ENCODE data around the gene NCKAP1.
"Not testable (repeated sequence)": the region's sequence is repeated elsewhere in the genome, so short reads cannot be mapped to it uniquely, and the experiment has no call there.

NCKAP1 gene

DNA sequence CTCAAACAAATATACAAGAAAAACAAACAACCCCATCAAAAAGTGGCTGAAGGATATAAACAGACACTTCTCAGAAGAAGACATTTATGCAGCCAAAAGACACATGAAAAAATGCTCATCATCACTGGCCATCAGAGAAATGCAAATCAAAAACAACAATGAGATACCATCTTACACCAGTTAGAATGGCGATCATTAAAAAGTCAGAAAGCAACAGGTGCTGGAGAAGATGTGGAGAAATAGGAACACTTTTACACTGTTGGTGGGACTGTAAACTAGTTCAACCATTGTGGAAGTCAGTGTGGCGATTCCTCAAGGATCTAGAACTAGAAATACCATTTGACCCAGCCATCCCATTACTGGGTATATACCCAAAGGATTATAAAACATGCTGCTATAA, 77.4 kb downstream of the NCKAP1 start:
- not testable (repeated sequence) for H3K9ac ChIP-seq (ENCODE audit: low read depth, low read length); H3K4me1 ChIP-seq (ENCODE audit: control insufficient read depth, insufficient read depth, low read length); H3K4me3 ChIP-seq (ENCODE audit: low read depth, low read length); H3K27me3 ChIP-seq (ENCODE audit: control insufficient read depth, insufficient read depth, low read length); H3K9me3 ChIP-seq (ENCODE audit: control insufficient read depth, insufficient read depth, low read length); H3K36me3 ChIP-seq (ENCODE audit: control insufficient read depth, insufficient read depth, low read length)

DNA sequence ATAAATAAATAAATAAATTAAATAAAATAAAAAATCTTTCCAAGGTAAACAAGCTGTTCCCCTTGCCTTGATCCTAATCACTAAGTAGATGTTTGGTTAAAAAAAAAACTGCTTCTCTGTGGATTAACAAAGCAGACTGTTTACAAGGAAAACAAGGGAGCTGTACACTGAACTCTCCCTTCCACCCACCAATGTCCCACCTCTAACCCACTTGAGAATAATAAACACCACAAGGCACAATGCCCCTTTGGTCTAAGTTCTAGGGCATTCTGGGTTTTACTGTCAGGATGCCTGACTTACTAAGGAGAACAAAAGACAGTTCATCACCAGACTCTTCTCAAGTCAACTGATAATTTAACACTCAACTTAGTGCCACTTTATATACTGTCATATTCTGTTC, 83.5 kb downstream of the NCKAP1 start:
- H3K4me3 ChIP-seq (ENCODE audit: low read depth, low read length): no peak overlapping the region
- H3K27me3 ChIP-seq (ENCODE audit: control insufficient read depth, insufficient read depth, low read length): no peaks in the 10 kb centered on the region
- H3K36me3 ChIP-seq (ENCODE audit: control insufficient read depth, insufficient read depth, low read length): no peaks in the 10 kb centered on the region
- no peaks in the 10 kb centered on the region for H3K4me1 ChIP-seq (ENCODE audit: control insufficient read depth, insufficient read depth, low read length)
- H3K9ac ChIP-seq (ENCODE audit: low read depth, low read length): no peak overlapping the region
- no peaks in the 10 kb centered on the region for H3K9me3 ChIP-seq (ENCODE audit: control insufficient read depth, insufficient read depth, low read length)

DNA sequence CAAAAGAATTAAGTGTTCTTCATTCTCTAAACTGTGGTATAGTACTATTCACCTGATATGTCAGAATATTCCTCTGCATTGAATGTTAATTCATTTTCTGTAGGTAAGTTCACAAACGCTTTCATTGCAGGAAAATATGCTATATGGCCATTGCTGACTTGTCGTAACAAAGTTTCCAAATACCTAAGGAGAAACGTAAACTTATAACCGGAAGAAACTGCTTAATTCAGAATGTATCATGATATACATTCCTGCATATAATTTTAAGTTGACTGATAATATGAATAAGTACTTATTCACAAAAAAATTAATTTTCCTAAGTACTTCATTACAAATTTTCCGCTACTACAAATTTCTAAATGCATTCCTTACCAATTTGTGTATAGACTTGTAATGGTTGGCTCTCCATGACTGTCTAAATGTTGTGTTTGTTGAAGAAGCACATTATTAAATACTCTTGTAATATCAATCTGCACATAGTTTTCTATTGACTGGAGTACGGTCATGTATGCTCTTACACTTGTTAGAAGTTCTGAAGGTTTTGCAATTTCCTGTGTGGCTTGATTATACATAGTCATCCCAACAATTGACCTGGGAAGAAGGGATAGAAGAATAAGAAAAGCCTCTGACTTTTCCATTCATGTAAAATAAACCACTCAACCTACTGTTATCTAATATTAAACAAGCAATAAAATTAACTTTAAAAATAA, 85.4 kb downstream of the NCKAP1 start:
- no peak overlapping the region for H3K4me3 ChIP-seq (ENCODE audit: low read depth, low read length)
- no peak overlapping the region for H3K9ac ChIP-seq (ENCODE audit: low read depth, low read length)
- no peaks in the 10 kb centered on the region for H3K9me3 ChIP-seq (ENCODE audit: control insufficient read depth, insufficient read depth, low read length)
- no peaks in the 10 kb centered on the region for H3K36me3 ChIP-seq (ENCODE audit: control insufficient read depth, insufficient read depth, low read length)
- no peaks in the 10 kb centered on the region for H3K4me1 ChIP-seq (ENCODE audit: control insufficient read depth, insufficient read depth, low read length)
- no peaks in the 10 kb centered on the region for H3K27me3 ChIP-seq (ENCODE audit: control insufficient read depth, insufficient read depth, low read length)

DNA sequence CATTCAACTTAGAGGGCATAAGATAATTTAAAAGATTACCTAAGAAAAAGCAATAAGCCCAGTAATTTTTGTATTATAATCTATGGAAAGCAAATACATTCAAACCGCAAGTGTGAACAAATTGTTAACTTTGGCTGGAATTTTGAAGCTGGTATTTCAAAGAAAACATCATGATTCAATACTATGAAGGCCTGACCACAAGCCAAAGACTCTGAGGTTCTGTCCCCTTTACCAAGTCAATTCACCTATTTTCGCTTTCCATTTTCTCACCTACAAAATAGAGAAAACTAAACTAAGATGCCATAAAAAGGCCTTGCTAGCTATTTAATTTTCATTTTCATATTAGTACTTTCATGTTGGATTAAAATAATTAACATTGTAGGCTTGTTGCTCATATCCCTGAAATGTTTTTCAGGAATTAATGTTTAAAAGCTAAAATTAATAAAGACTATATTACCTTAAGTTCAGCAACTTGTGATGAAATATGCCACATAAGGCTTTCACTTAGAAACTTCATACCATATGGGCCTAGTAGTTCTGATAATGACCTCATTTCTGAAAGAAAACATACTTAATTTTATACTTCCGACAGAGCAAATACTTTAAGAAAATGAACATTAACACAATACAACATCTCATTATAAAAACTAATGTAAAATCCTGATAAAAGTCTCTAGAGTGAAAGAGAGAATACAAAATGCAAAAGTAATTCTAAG, 86.2 kb downstream of the NCKAP1 start:
- Histone ChIP-seq H3K4me3 (ENCODE audit: low read depth, low read length) (no peak overlapping the region), H3K36me3 (ENCODE audit: control insufficient read depth, insufficient read depth, low read length) (no peaks in the 10 kb centered on the region), H3K9me3 (ENCODE audit: control insufficient read depth, insufficient read depth, low read length) (no peaks in the 10 kb centered on the region), H3K9ac (ENCODE audit: low read depth, low read length) (no peak overlapping the region), H3K27me3 (ENCODE audit: control insufficient read depth, insufficient read depth, low read length) (no peaks in the 10 kb centered on the region), H3K4me1 (ENCODE audit: control insufficient read depth, insufficient read depth, low read length) (no peaks in the 10 kb centered on the region)

DNA sequence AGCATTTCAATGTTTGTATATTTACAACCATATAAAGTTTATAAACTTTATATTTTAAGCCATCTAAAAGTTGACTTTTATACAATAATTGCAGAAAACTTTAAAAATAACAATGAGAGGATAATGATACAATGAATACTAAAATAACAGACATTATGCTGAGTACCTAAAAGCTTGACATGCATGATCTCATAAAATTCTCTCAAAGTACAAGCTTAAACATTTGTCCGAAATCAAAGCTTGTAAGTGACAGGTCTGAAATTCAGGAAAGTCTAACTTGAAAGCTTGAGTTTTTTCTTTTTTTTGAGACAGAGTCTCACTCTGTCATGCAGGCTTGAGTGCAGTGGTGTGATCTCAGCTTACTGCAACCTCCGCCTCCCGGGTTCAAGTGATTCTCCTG, 87.7 kb downstream of the NCKAP1 start:
- no peak overlapping the region for H3K9ac ChIP-seq (ENCODE audit: low read depth, low read length)
- no peaks in the 10 kb centered on the region for H3K4me1 ChIP-seq (ENCODE audit: control insufficient read depth, insufficient read depth, low read length)
- H3K9me3 ChIP-seq (ENCODE audit: control insufficient read depth, insufficient read depth, low read length): no peaks in the 10 kb centered on the region
- H3K36me3 ChIP-seq (ENCODE audit: control insufficient read depth, insufficient read depth, low read length): no peaks in the 10 kb centered on the region
- H3K4me3 ChIP-seq (ENCODE audit: low read depth, low read length): no peak overlapping the region
- no peaks in the 10 kb centered on the region for H3K27me3 ChIP-seq (ENCODE audit: control insufficient read depth, insufficient read depth, low read length)

DNA sequence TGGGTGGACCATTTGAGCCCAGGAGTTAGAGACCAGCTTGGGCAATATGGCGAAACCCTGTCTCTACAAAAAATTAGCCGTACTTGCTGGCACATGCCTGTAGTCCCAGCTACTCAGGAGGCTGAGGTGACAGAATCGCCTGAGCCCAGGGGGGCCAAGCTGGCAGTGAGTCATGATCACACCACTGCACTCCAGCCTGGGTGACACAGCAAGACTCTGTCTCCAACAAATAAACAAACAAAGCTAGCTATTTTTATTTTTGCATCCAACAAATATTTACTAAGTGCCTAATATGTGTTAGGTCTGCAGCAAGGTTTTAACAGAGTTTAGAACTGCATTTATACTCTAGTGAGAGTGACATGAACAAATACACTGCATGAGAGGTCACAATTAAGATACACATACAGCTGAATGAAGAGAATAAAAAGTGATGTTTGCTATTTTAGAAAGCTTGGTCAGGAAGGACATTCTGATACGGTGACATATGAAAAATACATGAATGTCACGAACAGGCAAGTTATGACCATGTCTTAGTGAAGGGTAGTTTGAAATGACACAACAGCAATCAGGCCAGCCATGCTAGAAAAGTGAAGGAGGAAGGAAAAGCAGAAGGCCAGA, 88.6 kb downstream of the NCKAP1 start:
- Histone ChIP-seq H3K4me1 (ENCODE audit: control insufficient read depth, insufficient read depth, low read length) (no peaks in the 10 kb centered on the region), H3K27me3 (ENCODE audit: control insufficient read depth, insufficient read depth, low read length) (no peaks in the 10 kb centered on the region), H3K9me3 (ENCODE audit: control insufficient read depth, insufficient read depth, low read length) (no peaks in the 10 kb centered on the region), H3K4me3 (ENCODE audit: low read depth, low read length) (no peak overlapping the region), H3K36me3 (ENCODE audit: control insufficient read depth, insufficient read depth, low read length) (no peaks in the 10 kb centered on the region), H3K9ac (ENCODE audit: low read depth, low read length) (no peak overlapping the region)

DNA sequence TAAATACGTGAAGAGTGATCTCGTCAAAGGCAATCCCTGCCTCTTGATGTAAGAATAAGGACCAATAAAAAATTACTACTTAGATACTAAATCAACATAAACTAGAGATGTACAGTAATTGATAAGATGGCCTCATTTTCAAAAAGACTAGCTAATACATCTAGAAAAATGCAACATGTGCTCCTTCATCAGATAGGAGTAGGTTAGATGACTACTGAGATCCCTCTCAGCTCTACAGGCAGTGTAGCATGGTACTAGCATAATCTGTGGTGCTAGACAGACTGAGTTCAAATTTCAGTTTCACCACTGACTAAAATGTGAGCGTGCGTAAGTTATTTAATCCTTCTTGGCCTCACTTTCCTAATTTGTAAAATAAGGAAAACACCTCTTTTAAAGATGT, 89.2 kb downstream of the NCKAP1 start:
- Histone ChIP-seq H3K9me3 (ENCODE audit: control insufficient read depth, insufficient read depth, low read length) (no peaks in the 10 kb centered on the region), H3K9ac (ENCODE audit: low read depth, low read length) (no peak overlapping the region), H3K36me3 (ENCODE audit: control insufficient read depth, insufficient read depth, low read length) (no peaks in the 10 kb centered on the region), H3K4me3 (ENCODE audit: low read depth, low read length) (no peak overlapping the region), H3K4me1 (ENCODE audit: control insufficient read depth, insufficient read depth, low read length) (no peaks in the 10 kb centered on the region), H3K27me3 (ENCODE audit: control insufficient read depth, insufficient read depth, low read length) (no peaks in the 10 kb centered on the region)

DNA sequence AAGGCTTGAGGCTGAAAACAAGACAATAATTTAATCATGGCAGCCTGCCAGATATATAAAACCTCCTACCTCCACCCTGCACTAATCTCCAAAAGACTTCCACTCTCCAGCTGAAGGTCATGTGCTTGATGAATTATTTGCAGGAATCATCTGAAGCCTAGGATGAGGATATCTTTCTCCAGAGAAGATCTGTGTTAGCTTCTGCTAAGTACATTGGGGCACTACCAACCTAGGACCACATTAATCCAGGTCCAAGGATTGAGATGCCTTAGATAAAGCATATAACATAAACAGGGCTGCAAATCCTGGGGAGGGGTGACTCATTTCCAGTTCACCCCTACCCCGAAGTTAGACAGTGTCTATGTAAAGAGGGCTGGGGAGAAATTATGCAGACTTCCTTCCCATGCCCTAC, 91.3 kb downstream of the NCKAP1 start:
- no peaks in the 10 kb centered on the region for H3K9me3 ChIP-seq (ENCODE audit: control insufficient read depth, insufficient read depth, low read length)
- no peak overlapping the region for H3K9ac ChIP-seq (ENCODE audit: low read depth, low read length)
- H3K27me3 ChIP-seq (ENCODE audit: control insufficient read depth, insufficient read depth, low read length): no peaks in the 10 kb centered on the region
- H3K4me3 ChIP-seq (ENCODE audit: low read depth, low read length): no peak overlapping the region
- no peaks in the 10 kb centered on the region for H3K36me3 ChIP-seq (ENCODE audit: control insufficient read depth, insufficient read depth, low read length)
- H3K4me1 ChIP-seq (ENCODE audit: control insufficient read depth, insufficient read depth, low read length): no peaks in the 10 kb centered on the region

DNA sequence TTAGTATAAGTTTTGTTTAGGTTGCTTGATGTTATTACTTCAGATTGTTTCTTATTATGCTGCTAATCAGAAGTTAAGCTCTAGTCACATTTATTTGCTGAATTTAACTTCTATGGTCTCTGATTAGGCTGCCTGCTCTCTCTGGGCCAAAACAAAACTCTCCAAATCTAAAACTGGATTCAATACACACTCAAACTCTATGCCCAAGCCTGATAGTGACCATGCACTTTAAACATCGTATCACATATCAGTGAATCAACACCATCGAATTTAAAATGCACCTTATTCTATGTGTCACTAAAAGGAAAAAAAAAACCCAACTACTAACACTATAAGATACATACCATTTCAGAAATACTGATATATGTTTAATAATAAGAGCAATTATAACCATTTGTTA, 94.9 kb downstream of the NCKAP1 start:
- Histone ChIP-seq H3K4me3 (ENCODE audit: low read depth, low read length) (no peak overlapping the region), H3K9ac (ENCODE audit: low read depth, low read length) (no peak overlapping the region), H3K27me3 (ENCODE audit: control insufficient read depth, insufficient read depth, low read length) (no peaks in the 10 kb centered on the region), H3K9me3 (ENCODE audit: control insufficient read depth, insufficient read depth, low read length) (no peaks in the 10 kb centered on the region), H3K36me3 (ENCODE audit: control insufficient read depth, insufficient read depth, low read length) (peaks cover 3% of the 10 kb centered on the region), H3K4me1 (ENCODE audit: control insufficient read depth, insufficient read depth, low read length) (no peaks in the 10 kb centered on the region)

DNA sequence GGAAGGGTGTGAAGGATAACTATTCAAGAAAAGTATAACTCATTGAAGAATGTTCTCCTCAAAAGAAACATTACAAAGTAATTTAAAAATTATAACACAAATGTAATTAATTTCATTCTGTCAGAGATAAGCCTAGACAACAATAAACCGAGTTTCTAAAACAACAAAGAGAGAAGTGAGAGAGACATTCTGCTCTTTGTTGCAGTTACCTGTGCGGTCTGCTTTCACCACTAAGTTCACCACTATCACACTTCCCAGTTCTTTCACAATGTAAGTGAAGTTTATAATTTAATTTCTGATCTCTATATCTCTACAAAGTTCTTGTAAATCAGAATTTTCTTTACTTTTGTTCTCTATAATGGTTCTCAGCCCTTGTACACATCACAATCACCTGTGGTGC, 95.5 kb downstream of the NCKAP1 start:
- H3K4me3 ChIP-seq (ENCODE audit: low read depth, low read length): no peak overlapping the region
- H3K9ac ChIP-seq (ENCODE audit: low read depth, low read length): no peak overlapping the region
- H3K4me1 ChIP-seq (ENCODE audit: control insufficient read depth, insufficient read depth, low read length): no peaks in the 10 kb centered on the region
- no peaks in the 10 kb centered on the region for H3K27me3 ChIP-seq (ENCODE audit: control insufficient read depth, insufficient read depth, low read length)
- no peaks in the 10 kb centered on the region for H3K9me3 ChIP-seq (ENCODE audit: control insufficient read depth, insufficient read depth, low read length)
- peaks cover 3% of the 10 kb centered on the region for H3K36me3 ChIP-seq (ENCODE audit: control insufficient read depth, insufficient read depth, low read length)

DNA sequence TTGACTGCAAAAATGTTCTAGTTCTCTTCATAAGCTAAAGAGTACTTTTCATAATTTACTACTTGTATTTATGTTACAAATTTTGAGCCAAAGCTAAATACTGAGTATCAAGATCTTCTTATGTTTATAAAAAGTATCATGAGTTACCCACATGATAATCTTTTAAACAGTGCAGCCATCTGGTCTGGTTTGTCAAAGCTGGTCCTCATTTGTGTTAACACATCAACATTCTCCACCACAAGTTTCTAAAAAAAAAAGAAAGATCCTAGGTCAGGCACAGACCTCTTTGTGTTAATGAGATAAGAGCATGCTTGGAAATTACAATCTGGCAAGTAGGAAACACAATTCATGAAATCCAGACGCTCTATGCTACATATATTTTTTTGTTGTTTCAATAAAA, 96.3 kb downstream of the NCKAP1 start:
- no peaks in the 10 kb centered on the region for H3K9me3 ChIP-seq (ENCODE audit: control insufficient read depth, insufficient read depth, low read length)
- H3K4me1 ChIP-seq (ENCODE audit: control insufficient read depth, insufficient read depth, low read length): no peaks in the 10 kb centered on the region
- H3K9ac ChIP-seq (ENCODE audit: low read depth, low read length): no peak overlapping the region
- no peaks in the 10 kb centered on the region for H3K27me3 ChIP-seq (ENCODE audit: control insufficient read depth, insufficient read depth, low read length)
- peaks cover 3% of the 10 kb centered on the region for H3K36me3 ChIP-seq (ENCODE audit: control insufficient read depth, insufficient read depth, low read length)
- H3K4me3 ChIP-seq (ENCODE audit: low read depth, low read length): no peak overlapping the region

DNA sequence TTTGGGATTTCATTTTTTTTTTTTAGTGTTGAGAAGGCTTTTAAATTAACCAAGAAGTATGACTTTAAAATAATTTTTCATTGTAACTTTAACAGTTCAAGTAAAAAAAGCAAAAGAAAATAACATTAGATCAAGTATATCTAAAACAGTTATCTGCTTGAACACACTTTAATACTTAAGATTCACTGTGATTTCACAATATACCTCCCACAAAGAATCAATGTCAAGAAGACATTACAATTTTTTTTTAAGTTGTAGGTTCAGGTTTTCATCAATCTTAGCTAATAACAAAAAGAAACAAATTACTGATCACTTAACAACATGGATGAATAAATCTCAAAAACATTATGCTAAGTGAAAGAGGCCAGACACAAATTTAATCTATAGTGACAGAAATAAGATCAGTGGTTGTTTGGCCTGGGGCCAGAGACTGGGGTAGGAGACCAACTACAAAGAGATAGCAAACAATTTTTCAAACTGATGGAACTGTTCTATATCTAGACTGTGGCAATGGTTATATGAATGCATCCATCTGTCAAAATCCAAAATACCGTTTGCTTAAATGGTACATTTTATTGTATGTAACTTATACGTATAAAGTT, 97.0 kb downstream of the NCKAP1 start:
- Histone ChIP-seq H3K4me1 (ENCODE audit: control insufficient read depth, insufficient read depth, low read length) (no peaks in the 10 kb centered on the region), H3K9ac (ENCODE audit: low read depth, low read length) (no peak overlapping the region), H3K27me3 (ENCODE audit: control insufficient read depth, insufficient read depth, low read length) (no peaks in the 10 kb centered on the region), H3K9me3 (ENCODE audit: control insufficient read depth, insufficient read depth, low read length) (no peaks in the 10 kb centered on the region), H3K36me3 (ENCODE audit: control insufficient read depth, insufficient read depth, low read length) (peaks cover 3% of the 10 kb centered on the region), H3K4me3 (ENCODE audit: low read depth, low read length) (no peak overlapping the region)

Data from iPS-15b (cell line).